Nephron (organoid): ENCODE measurements around the gene MUC5B.

Experiments
- H3K27ac Mint-ChIP-seq, 3 experiments: 2 replicates each; pipeline ENCODE4 v1.8.0; 2020; ENCODE audit warnings: mixed read lengths in 3 of 3, mild to moderate bottlenecking in 2 of 3, moderate library complexity in 1 of 3
- H3K27me3 Mint-ChIP-seq: 2 replicates; pipeline ENCODE4 v1.8.0; 2021; ENCODE audit warnings: low read depth, mild to moderate bottlenecking, moderate library complexity, mixed read lengths
- H3K36me3 Mint-ChIP-seq: 2 replicates; pipeline ENCODE4 v1.8.0; 2020; ENCODE audit warnings: low read depth, mixed read lengths
- H3K4me1 Mint-ChIP-seq: 2 replicates; pipeline ENCODE4 v1.8.0; 2020; ENCODE audit warnings: mixed read lengths
- H3K4me3 Mint-ChIP-seq, 3 experiments: 2 replicates each; pipeline ENCODE4 v1.8.0; 2020; ENCODE audit warnings: mild to moderate bottlenecking in 3 of 3, mixed read lengths in 3 of 3, moderate library complexity in 2 of 3
- H3K9me3 Mint-ChIP-seq: 2 replicates; pipeline ENCODE4 v1.8.0; 2020; ENCODE audit warnings: mixed read lengths
- CTCF ChIP-seq, 3 experiments: fragments of 200-600 bp; sonication (generic); IDR thresholded peaks; one replicate each; pipeline ENCODE4 v1.5.0; 2021; ENCODE audit warnings: antibody characterized with exemption in 3 of 3; ENCODE audit not compliant: unreplicated experiment in 3 of 3

The MUC5B gene

GRCh38 chr11:1254733-1255132 lies 31.9 kb downstream of the MUC5B start:
- Mint-ChIP-seq H3K27ac (no peak overlapping the region), H3K27me3 (peaks cover 5% of the 10 kb centered on the region), H3K36me3 (no peaks in the 10 kb centered on the region), H3K4me1 (no peaks in the 10 kb centered on the region), H3K4me3 (no peak overlapping the region), H3K9me3 (peaks cover 9% of the 10 kb centered on the region)
- TF ChIP-seq CTCF (IDR thresholded peaks at IDR 0.05; ENCODE audit: unreplicated experiment in 3 of 3): no peak

GRCh38 chr11:1255151-1255550 lies 32.3 kb downstream of the MUC5B start:
- Mint-ChIP-seq H3K27ac (no peak overlapping the region), H3K9me3 (peaks cover 9% of the 10 kb centered on the region), H3K4me1 (no peaks in the 10 kb centered on the region), H3K27me3 (peaks cover 5% of the 10 kb centered on the region), H3K4me3 (no peak overlapping the region), H3K36me3 (no peaks in the 10 kb centered on the region)
- no peak for TF ChIP-seq CTCF (IDR thresholded peaks at IDR 0.05; ENCODE audit: unreplicated experiment in 3 of 3)

GRCh38 chr11:1256257-1257045 lies 33.6 kb downstream of the MUC5B start:
- H3K9me3 Mint-ChIP-seq: peaks cover 5% of the 10 kb centered on the region
- no peak overlapping the region for H3K4me3 Mint-ChIP-seq
- no peaks in the 10 kb centered on the region for H3K27me3 Mint-ChIP-seq
- no peak overlapping the region for H3K27ac Mint-ChIP-seq
- no peaks in the 10 kb centered on the region for H3K36me3 Mint-ChIP-seq
- TF ChIP-seq CTCF (IDR thresholded peaks at IDR 0.05; ENCODE audit: unreplicated experiment in 3 of 3): no peak
- H3K4me1 Mint-ChIP-seq: no peaks in the 10 kb centered on the region

GRCh38 chr11:1257366-1257765 lies 34.5 kb downstream of the MUC5B start:
- H3K27ac Mint-ChIP-seq: no peak overlapping the region
- H3K36me3 Mint-ChIP-seq: no peaks in the 10 kb centered on the region

GRCh38 chr11:1257916-1258315 lies 35.0 kb downstream of the MUC5B start:
- Mint-ChIP-seq H3K4me3 (no peak overlapping the region), H3K36me3 (no peaks in the 10 kb centered on the region), H3K4me1 (no peaks in the 10 kb centered on the region), H3K27ac (no peak overlapping the region), H3K27me3 (no peaks in the 10 kb centered on the region), H3K9me3 (peaks cover 2% of the 10 kb centered on the region)
- TF ChIP-seq CTCF (IDR thresholded peaks at IDR 0.05; ENCODE audit: unreplicated experiment in 3 of 3): no peak

More at GRCh38 chr11:1257366-1257765, 34.5 kb downstream of the MUC5B start:
- Mint-ChIP-seq H3K27me3 (no peaks in the 10 kb centered on the region), H3K4me1 (no peaks in the 10 kb centered on the region), H3K9me3 (peaks cover 2% of the 10 kb centered on the region), H3K4me3 (no peak overlapping the region)
- TF ChIP-seq CTCF (IDR thresholded peaks at IDR 0.05; ENCODE audit: unreplicated experiment in 3 of 3): no peak
